Keratinocyte (primary cell): ENCODE data around the gene SSUH2. TPM values are rescaled to one million over a fixed set of nuclear protein-coding genes. Genes with fewer than 3 reads are reported as not detected.

ENCODE experiments used
- DNase-seq: peaks from one replicate; pipeline ENCODE4 v3.0.0-alpha.2; 2011; ENCODE audit warnings: low read depth, missing footprints, low spot score
- FAIRE-seq: peaks from 2 replicates; lab custom pipeline; 2011; peaks lifted over from hg19 to GRCh38; lab: Jason Lieb, UNC
- H2AFZ ChIP-seq: 2 replicates; pipeline ENCODE4 v1.6.0; 2012; ENCODE audit warnings: low read length, control low read depth, inconsistent platforms; ENCODE audit not compliant: control insufficient read depth
- H3K27ac ChIP-seq: 2 replicates; pipeline ENCODE4 v1.5.1; 2011; ENCODE audit warnings: low read length; ENCODE audit not compliant: control insufficient read depth, insufficient read depth
- H3K27me3 ChIP-seq: 3 replicates; pipeline ENCODE4 v1.6.0; 2011; ENCODE audit warnings: low read length; ENCODE audit not compliant: control insufficient read depth, insufficient read depth; ENCODE audit errors: extremely low read depth
- H3K36me3 ChIP-seq, 2 experiments: 2 replicates in 1 of 2; 3 replicates in 1 of 2; pipeline ENCODE4 v1.5.1; 2011; ENCODE audit warnings: low read length in 2 of 2, mild to moderate bottlenecking in 1 of 2; ENCODE audit not compliant: control insufficient read depth in 2 of 2, insufficient read depth in 2 of 2; ENCODE audit errors: extremely low read depth in 1 of 2
- H3K4me1 ChIP-seq: 3 replicates; pipeline ENCODE4 v1.5.1; 2011; ENCODE audit warnings: low read length; ENCODE audit not compliant: control insufficient read depth, insufficient read depth; ENCODE audit errors: extremely low read depth
- H3K4me2 ChIP-seq: 3 replicates; pipeline ENCODE4 v1.6.0; 2011; ENCODE audit warnings: low read depth, low read length; ENCODE audit not compliant: control insufficient read depth, insufficient read depth; ENCODE audit errors: extremely low read depth
- H3K4me3 ChIP-seq, 3 experiments: fragments of 200-600 bp in 1 of 3; sonication (generic) in 1 of 3; 2 replicates in 2 of 3; 3 replicates in 1 of 3; pipeline ENCODE4 v1.5.1; 2011 to 2016; ENCODE audit warnings: low read length in 3 of 3, mild to moderate bottlenecking in 3 of 3, control low read depth in 2 of 3, inconsistent platforms in 1 of 3, low read depth in 1 of 3, mixed read lengths in 1 of 3, mixed run types in 1 of 3, moderate library complexity in 1 of 3; ENCODE audit not compliant: control insufficient read depth in 2 of 3, insufficient read depth in 2 of 3; ENCODE audit errors: extremely low read depth in 1 of 3
- H3K79me2 ChIP-seq: 2 replicates; pipeline ENCODE4 v1.6.0; 2012; ENCODE audit warnings: low read length; ENCODE audit not compliant: control insufficient read depth, insufficient read depth
- H3K9ac ChIP-seq: 3 replicates; pipeline ENCODE4 v1.6.0; 2011; ENCODE audit warnings: low read length; ENCODE audit not compliant: control insufficient read depth, insufficient read depth; ENCODE audit errors: extremely low read depth
- H3K9me1 ChIP-seq: 3 replicates; pipeline ENCODE4 v1.6.0; 2011; ENCODE audit warnings: low read length; ENCODE audit not compliant: control insufficient read depth, insufficient read depth; ENCODE audit errors: extremely low read depth
- H3K9me3 ChIP-seq: 2 replicates; pipeline ENCODE4 v1.5.1; 2012; ENCODE audit warnings: low read depth, low read length; ENCODE audit not compliant: control insufficient read depth
- H4K20me1 ChIP-seq: 3 replicates; pipeline ENCODE4 v1.6.0; 2011; ENCODE audit warnings: low read length; ENCODE audit not compliant: control insufficient read depth, insufficient read depth; ENCODE audit errors: extremely low read depth
- CTCF ChIP-seq, 3 experiments: IDR thresholded peaks in 1 of 3; conservative IDR thresholded peaks in 1 of 3; optimal IDR thresholded peaks in 1 of 3; 2 replicates in 2 of 3; 3 replicates in 1 of 3; pipeline versions ENCODE3 to v1.5.1; 2011; ENCODE audit warnings: low read length in 3 of 3, mild to moderate bottlenecking in 3 of 3, moderate library complexity in 2 of 3, control low read depth in 1 of 3, inconsistent platforms in 1 of 3; ENCODE audit not compliant: insufficient read depth in 2 of 3; ENCODE audit errors: extremely low read depth in 1 of 3
- EZH2 ChIP-seq: IDR thresholded peaks from one replicate; pipeline ENCODE4 v1.6.1; 2012; ENCODE audit warnings: inconsistent platforms, mild to moderate bottlenecking, low read length, moderate library complexity
- dilution Hi-C: fragments of 300-500 bp; cut with MboI; formaldehyde crosslinking; loops from one replicate; pipeline ENCODE4 v1.7.0; 2020; ENCODE audit warnings: low sequenced_read_pairs; ENCODE audit not compliant: extremely low pct_ligation_motif_present
- polyA plus RNA-seq, 5 experiments: library from polyadenylated mRNA; depleted of rRNA in 3 of 5; stranded (reverse) in 3 of 5; stranded (forward) in 1 of 5; unstranded in 1 of 5; fragments of >200 nt; gene quantifications; 1 replicate in 1 of 5; 2 replicates in 3 of 5; 3 replicates in 1 of 5; pipeline versions ENCODE4 v1.2.1 to v1.2.3, GENCODE V29; 2011 to 2012; ENCODE audit warnings: missing spikeins in 2 of 5, low read depth in 1 of 5, low replicate concordance in 1 of 5

The SSUH2 gene
- polyA plus RNA-seq, 1 donor (not counting 4 experiments of a cell fraction or from before 2014, with no cell fraction given): 0.09 TPM

- Histone ChIP-seq H3K27me3 (no peaks in the 10 kb centered on the region), H3K9ac (no peak overlapping the region), H3K4me1 (no peaks in the 10 kb centered on the region), H3K9me1 (no peaks in the 10 kb centered on the region), H3K4me2 (no peak overlapping the region), H3K79me2 (no peaks in the 10 kb centered on the region), H4K20me1 (no peaks in the 10 kb centered on the region), H3K36me3 (no peaks in the 10 kb centered on the region), H3K9me3 (no peaks in the 10 kb centered on the region), H3K27ac (no peak overlapping the region), H3K4me3 (no peak overlapping the region), H2AFZ (no peak overlapping the region)
- no peak for DNase-seq
- no peak for TF ChIP-seq EZH2
- no peak for TF ChIP-seq CTCF (optimal IDR thresholded peaks at IDR 0.05 in 1 of 3, IDR thresholded peaks at IDR 0.05 in 1 of 3, conservative IDR thresholded peaks at IDR 0.05 in 1 of 3; ENCODE audit: extremely low read depth in 1 of 3, insufficient read depth in 2 of 3, low read length in 3 of 3)
- dilution Hi-C loops: no loop called here
- no peak for FAIRE-seq
Observed at GRCh38 chr3:8608041-8608790, 36.4 kb downstream of the SSUH2 start.

- dilution Hi-C loops: no loop called here
- no peaks in the 10 kb centered on the region for H3K9me1 ChIP-seq
- peak; percentile 48 to 87 (median 78) for TF ChIP-seq CTCF (optimal IDR thresholded peaks at IDR 0.05 in 1 of 3, IDR thresholded peaks at IDR 0.05 in 1 of 3, conservative IDR thresholded peaks at IDR 0.05 in 1 of 3; ENCODE audit: extremely low read depth in 1 of 3, insufficient read depth in 2 of 3, low read length in 3 of 3)
- TF ChIP-seq EZH2: no peak
- no peaks in the 10 kb centered on the region for H4K20me1 ChIP-seq
- H2AFZ ChIP-seq: no peak overlapping the region
- no peak overlapping the region for H3K4me3 ChIP-seq
- H3K4me2 ChIP-seq: no peak overlapping the region
- peak; percentile 82 for FAIRE-seq
- no peaks in the 10 kb centered on the region for H3K27me3 ChIP-seq
- H3K79me2 ChIP-seq: no peaks in the 10 kb centered on the region
- no peaks in the 10 kb centered on the region for H3K9me3 ChIP-seq
- no peak overlapping the region for H3K9ac ChIP-seq
- H3K36me3 ChIP-seq: no peaks in the 10 kb centered on the region
- no peak overlapping the region for H3K27ac ChIP-seq
- no peaks in the 10 kb centered on the region for H3K4me1 ChIP-seq
- no peak for DNase-seq
Observed at GRCh38 chr3:8607234-8608040, 37.2 kb downstream of the SSUH2 start.
